Activated T-cell treated with anti-CD3 and anti-CD28 coated beads, Interleukin-2, amount 50 U/mL, for 72 hours (primary cell): ENCODE results near the gene CLIP3. TPM values are rescaled to one million over a fixed set of nuclear protein-coding genes. Genes with fewer than 3 reads are reported as not detected.

ENCODE experiments used
- ATAC-seq, 2 donors: fragments of 150-1000 bp; cut with Tn5 transposase; replicated peaks in 1 of 2; 2 replicates each; pipeline ENCODE4 v1.10.0; 2021; ENCODE audit warnings: moderate library complexity in 2 of 2, mild to moderate bottlenecking in 1 of 2
- DNase-seq, 2 donors: peaks; one replicate each; pipeline ENCODE4 v3.0.0; 2021 to 2022; ENCODE audit warnings: mixed read lengths in 1 of 2
- H3K27ac Mint-ChIP-seq: one replicate; pipeline ENCODE4 v1.8.0; 2022; ENCODE audit warnings: mild to moderate bottlenecking, moderate library complexity, mixed read lengths
- H3K27me3 Mint-ChIP-seq: one replicate; pipeline ENCODE4 v1.8.0; 2022; ENCODE audit warnings: low read depth, mixed read lengths
- H3K36me3 Mint-ChIP-seq, 2 donors: one replicate each; pipeline ENCODE4 v1.8.0; 2022; ENCODE audit warnings: mixed read lengths in 2 of 2, mild to moderate bottlenecking in 1 of 2; ENCODE audit not compliant: insufficient read depth in 2 of 2
- H3K4me1 Mint-ChIP-seq: one replicate; pipeline ENCODE4 v1.8.0; 2022; ENCODE audit warnings: low read depth, mixed read lengths
- H3K4me3 Mint-ChIP-seq, 2 donors: one replicate each; pipeline ENCODE4 v1.8.0; 2022; ENCODE audit warnings: mild to moderate bottlenecking in 2 of 2, mixed read lengths in 2 of 2, moderate library complexity in 2 of 2
- H3K9me3 Mint-ChIP-seq, 2 donors: one replicate each; pipeline ENCODE4 v1.8.0; 2022; ENCODE audit warnings: mixed read lengths in 2 of 2
- total RNA-seq, 2 donors: library from RNA; stranded (reverse); gene quantifications; one replicate each; pipeline ENCODE4 v1.2.3, GENCODE V29; 2022

CLIP3 gene
- total RNA-seq, 2 donors from 2014 or later = 1.0 to 2.7 TPM

DNA sequence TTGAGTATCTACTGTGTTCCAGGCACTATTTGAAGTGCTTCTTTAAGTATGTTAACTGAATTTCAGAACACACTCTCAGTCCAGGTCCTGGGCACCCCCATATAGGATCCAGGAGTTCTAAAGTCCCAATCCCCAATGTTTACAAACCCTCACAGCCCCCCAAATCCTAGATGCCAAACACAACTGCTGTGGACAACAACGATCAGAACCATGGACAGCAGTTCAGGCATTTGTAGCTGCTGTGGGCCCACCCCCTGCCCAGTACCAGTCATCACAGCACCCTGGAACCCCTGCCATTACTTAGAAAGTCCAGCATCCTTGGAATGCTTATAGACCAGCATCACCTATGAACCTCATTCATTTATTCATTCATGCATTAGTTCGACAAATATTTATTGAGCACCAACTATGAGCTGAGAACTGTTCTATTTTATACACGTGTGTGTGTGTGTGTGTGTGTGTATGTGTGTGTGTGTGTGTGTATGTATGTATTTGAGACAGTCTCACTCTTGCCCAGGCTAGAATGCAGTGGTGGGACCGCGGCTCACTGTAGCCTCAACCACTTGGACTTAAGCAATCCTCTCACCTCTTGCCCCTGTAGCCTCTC lies 57.0 kb downstream of the CLIP3 start:
- no peak for ATAC-seq
- Mint-ChIP-seq H3K27ac (no peak overlapping the region), H3K4me3 (no peak overlapping the region), H3K36me3 (no peaks in the 10 kb centered on the region), H3K9me3 (no peaks in the 10 kb centered on the region), H3K4me1 (no peaks in the 10 kb centered on the region), H3K27me3 (peaks cover 17% of the 10 kb centered on the region)
- DNase-seq = no peak

DNA sequence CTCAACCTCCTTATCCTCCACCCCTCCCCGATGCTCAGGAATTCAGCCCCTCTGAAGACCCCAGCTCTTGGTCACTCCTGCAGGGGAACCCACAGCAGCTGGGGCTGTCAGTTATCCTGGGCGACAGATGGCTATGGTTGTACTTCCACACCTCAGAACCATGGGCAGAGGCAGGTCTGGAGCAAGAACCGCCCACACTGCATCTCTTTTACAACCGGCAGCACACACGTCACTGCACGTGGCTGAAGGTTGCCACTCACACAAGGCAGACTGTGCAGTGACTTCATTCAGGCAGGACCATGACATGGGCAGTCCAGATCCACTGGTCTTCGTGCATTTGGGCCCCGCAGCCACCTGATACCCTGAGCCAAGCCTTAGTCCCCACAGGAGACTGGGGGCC lies 59.2 kb downstream of the CLIP3 start:
- H3K9me3 Mint-ChIP-seq = no peaks in the 10 kb centered on the region
- no peak overlapping the region for H3K27ac Mint-ChIP-seq
- no peak overlapping the region for H3K4me3 Mint-ChIP-seq
- DNase-seq (no peak), ATAC-seq (no peak)
- peaks cover 5% of the 10 kb centered on the region for H3K4me1 Mint-ChIP-seq
- no peaks in the 10 kb centered on the region for H3K36me3 Mint-ChIP-seq
- peaks cover 9% of the 10 kb centered on the region for H3K27me3 Mint-ChIP-seq

DNA sequence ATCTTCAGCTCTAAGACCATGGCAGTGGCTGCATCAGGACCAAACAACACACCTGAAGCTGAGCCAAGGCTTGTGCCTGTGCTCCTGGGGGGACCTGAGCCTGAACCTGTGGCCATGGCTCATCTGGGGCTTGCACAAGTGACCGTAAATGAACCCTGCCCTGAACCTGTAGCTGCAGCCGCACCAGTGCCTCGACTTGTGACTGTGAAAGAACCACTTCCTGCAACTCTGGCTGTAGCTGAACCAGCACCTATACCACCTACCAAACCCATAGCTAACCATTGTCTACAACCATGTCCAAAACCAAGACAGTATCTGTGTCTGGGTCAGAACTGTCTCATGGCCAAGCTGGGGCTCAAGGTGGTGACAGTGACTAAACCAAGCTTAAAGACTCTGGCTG lies 65.9 kb downstream of the CLIP3 start:
- ATAC-seq (no peak), DNase-seq (no peak)
- Mint-ChIP-seq H3K27ac (no peak overlapping the region), H3K4me1 (peaks cover 5% of the 10 kb centered on the region), H3K36me3 (no peaks in the 10 kb centered on the region), H3K4me3 (no peak overlapping the region), H3K27me3 (peaks cover 5% of the 10 kb centered on the region), H3K9me3 (no peaks in the 10 kb centered on the region)

Other genes with a start within 250 kb of the CLIP3 start
- not detected for gene PRODH2, start 220.0 kb downstream of the CLIP3 start, total RNA-seq
- under 1 TPM; 0.22 to 0.74 TPM for gene NPHS1, start 180.4 kb downstream of the CLIP3 start, total RNA-seq
- gene KIRREL2, start 176.0 kb downstream of the CLIP3 start, total RNA-seq = 1 to 10 TPM; 3.0 to 5.6 TPM
- 1 to 10 TPM; 2.4 to 7.7 TPM for gene APLP1, start 164.3 kb downstream of the CLIP3 start, total RNA-seq
- gene NFKBID, start 132.3 kb downstream of the CLIP3 start, total RNA-seq = 10 to 100 TPM; 51.5 to 63.1 TPM
- 10 to 100 TPM; 56.1 to 71.9 TPM for gene HCST, start 130.3 kb downstream of the CLIP3 start, total RNA-seq
- gene TYROBP, start 124.6 kb downstream of the CLIP3 start, total RNA-seq = 1 to 10 TPM in 1 of 2 donors, not detected in 1; 1.3 TPM
- 1 to 10 TPM; 6.4 to 8.5 TPM for gene LRFN3, start 96.5 kb downstream of the CLIP3 start, total RNA-seq
- 10 to 100 TPM; 24.0 to 24.2 TPM for gene SDHAF1, start 37.7 kb downstream of the CLIP3 start, total RNA-seq
- gene SYNE4, start 24.1 kb downstream of the CLIP3 start, total RNA-seq = 1 to 10 TPM; 3.3 to 4.8 TPM
- 10 to 100 TPM; 46.8 to 55.9 TPM for gene ALKBH6, start 18.7 kb downstream of the CLIP3 start, total RNA-seq
- gene THAP8, start 21.4 kb upstream of the CLIP3 start, total RNA-seq = 1 to 10 TPM; 1.1 to 1.3 TPM
- gene WDR62, start 22.0 kb upstream of the CLIP3 start, total RNA-seq = 10 to 100 TPM; 19.8 to 21.6 TPM
- under 1 TPM in 1 of 2 donors, not detected in 1; 0.39 TPM for gene OVOL3, start 78.3 kb upstream of the CLIP3 start, total RNA-seq
- 10 to 100 TPM; 38.6 to 55.0 TPM for gene POLR2I, start 82.0 kb upstream of the CLIP3 start, total RNA-seq
- 10 to 100 TPM; 86.2 to 86.8 TPM for gene TBCB, start 82.6 kb upstream of the CLIP3 start, total RNA-seq
- 100 to 1,000 TPM; 361 to 382 TPM for gene CAPNS1, start 107.2 kb upstream of the CLIP3 start, total RNA-seq
- gene COX7A1, start 119.6 kb upstream of the CLIP3 start, total RNA-seq = not detected
- 1 to 10 TPM; 3.1 to 3.6 TPM for gene ZNF565, start 181.8 kb upstream of the CLIP3 start, total RNA-seq
- gene ZNF146, start 182.2 kb upstream of the CLIP3 start, total RNA-seq = 100 to 1,000 TPM; 115 to 121 TPM